Right renal pelvis (tissue), 4 donors: ENCODE data around the gene VPS35L. TPM values are rescaled to one million over a fixed set of nuclear protein-coding genes. Genes with fewer than 3 reads are reported as not detected.
"Not testable (repeated sequence)": the region's sequence is repeated elsewhere in the genome, so short reads cannot be mapped to it uniquely, and the experiment has no call there.

Experiments
- DNase-seq, 4 donors: peaks; one replicate each; pipeline ENCODE4 v3.0.0-alpha.2; 2013; ENCODE audit warnings: low read depth in 4 of 4, low spot score in 3 of 4, missing footprints in 1 of 4
- polyA plus RNA-seq, 4 donors: library from polyadenylated mRNA; unstranded; fragments of 120-200 nt; gene quantifications; one replicate each; pipeline ENCODE4 v1.2.1, GENCODE V29; 2013; ENCODE audit not compliant: insufficient read length in 4 of 4

Gene VPS35L
- polyA plus RNA-seq, 4 donors = 60.7 to 69.3 (median 65.1) TPM

GRCh38 chr16:19527161-19527560 lies 28.3 kb upstream of the VPS35L start:
- no peak for DNase-seq

DNA sequence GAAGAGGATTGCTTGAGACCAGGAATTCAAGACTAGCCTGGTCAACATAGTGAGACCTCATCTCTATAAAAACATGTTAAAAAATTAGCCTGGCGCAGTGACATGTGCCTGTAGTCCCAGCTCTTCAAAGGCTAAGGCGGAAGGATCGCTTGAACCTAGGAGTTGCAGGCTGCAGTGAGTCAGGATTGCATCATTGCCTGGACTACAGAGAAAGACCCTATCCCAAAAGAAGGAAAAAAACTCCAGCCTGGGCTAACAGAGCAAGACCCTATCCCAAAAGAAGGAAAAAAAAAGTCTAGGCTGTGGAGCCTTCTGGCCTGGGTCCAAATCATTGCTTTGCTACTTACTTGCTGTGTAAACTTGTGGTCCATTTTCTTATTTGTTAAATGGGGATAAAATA lies 26.8 kb upstream of the VPS35L start:
- DNase-seq = no peak

GRCh38 chr16:19532601-19533000 lies 22.9 kb upstream of the VPS35L start:
- DNase-seq = no peak

DNA sequence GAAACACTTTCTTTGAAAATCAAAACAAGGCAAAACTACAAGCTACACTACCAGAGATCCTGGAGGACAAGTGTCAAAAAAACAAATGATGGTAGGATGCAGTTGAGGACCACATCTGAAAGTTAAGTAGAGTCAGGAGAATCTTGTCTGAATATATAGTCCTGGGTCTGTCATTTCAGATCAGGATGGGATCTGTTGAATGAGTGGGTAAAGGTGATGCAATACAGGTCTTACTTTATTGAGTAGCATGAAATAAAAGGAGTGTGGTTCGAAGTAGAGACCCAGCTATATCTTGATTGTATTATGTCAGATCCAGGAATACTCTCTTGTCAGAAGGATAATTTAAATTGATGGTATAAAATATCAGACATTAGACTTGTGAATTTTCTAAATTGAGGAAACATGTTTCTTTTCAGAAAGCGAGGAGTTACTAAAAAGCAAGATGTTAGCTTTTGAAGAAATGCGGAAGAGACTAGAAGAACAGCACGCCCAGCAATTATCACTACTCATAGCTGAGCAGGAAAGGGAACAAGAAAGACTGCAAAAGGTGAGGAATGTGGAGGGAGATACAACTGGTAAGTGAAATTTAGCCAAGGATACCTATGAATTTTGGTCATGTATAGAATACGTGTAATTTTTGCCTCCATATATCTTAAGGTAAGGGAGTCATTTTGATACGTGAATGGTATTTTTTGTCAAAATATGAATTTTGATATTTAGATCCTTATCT lies 15.1 kb upstream of the VPS35L start:
- no peak for DNase-seq

DNA sequence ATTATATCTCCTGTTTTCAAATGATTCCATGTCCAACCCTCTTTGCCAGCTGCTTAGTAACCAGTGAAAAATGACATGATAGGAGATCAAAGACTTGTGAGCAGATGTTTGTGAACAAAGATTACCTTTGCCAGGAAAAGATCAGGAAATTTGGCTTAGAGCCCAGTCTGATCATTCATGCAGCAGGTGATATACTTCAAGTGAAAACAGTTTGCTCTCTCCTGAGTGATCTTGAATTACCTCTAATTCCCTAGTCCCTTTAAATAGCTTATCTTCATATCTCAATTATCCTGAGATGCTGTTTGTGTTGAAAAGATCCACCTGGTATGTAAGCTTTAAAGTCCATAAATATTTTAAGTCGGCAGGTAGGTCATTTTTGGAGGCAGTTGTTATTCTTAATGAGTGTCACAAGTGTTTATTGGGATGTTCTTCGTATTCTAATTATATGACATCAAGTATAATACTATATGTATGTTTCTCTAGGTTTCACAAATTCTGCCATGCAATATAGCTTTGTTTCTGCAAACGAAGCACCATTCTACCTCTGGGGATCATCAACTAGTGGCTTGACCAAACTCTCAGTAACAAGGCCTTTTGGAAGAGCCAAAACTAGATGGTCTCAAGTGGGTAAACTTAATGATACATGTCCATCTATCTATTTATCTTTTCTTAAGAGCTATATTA lies 13.2 kb upstream of the VPS35L start:
- no peak for DNase-seq

GRCh38 chr16:19543278-19543996 lies 12.1 kb upstream of the VPS35L start:
- not testable (repeated sequence) for DNase-seq

DNA sequence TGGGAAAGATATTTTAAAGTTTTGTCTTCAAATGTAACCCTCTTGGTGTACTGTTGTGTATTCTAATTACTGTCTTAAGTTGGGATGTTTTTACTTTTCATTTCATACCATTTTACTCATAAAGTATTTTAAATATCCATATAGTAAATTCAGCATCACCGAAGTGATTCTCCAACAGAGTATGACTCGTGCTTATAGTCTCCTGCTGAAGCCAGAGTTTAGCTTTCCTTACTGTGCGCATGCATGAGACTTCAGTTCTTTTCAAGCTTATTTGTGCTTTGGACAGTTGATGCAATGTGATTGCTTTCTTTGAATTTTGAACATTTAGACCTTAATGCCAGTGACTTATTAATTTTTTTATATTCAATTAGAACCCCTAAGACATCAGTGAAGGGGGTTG lies 7.4 kb upstream of the VPS35L start:
- DNase-seq = no peak

GRCh38 chr16:19549673-19550072 lies 5.8 kb upstream of the VPS35L start:
- DNase-seq = no peak

DNA sequence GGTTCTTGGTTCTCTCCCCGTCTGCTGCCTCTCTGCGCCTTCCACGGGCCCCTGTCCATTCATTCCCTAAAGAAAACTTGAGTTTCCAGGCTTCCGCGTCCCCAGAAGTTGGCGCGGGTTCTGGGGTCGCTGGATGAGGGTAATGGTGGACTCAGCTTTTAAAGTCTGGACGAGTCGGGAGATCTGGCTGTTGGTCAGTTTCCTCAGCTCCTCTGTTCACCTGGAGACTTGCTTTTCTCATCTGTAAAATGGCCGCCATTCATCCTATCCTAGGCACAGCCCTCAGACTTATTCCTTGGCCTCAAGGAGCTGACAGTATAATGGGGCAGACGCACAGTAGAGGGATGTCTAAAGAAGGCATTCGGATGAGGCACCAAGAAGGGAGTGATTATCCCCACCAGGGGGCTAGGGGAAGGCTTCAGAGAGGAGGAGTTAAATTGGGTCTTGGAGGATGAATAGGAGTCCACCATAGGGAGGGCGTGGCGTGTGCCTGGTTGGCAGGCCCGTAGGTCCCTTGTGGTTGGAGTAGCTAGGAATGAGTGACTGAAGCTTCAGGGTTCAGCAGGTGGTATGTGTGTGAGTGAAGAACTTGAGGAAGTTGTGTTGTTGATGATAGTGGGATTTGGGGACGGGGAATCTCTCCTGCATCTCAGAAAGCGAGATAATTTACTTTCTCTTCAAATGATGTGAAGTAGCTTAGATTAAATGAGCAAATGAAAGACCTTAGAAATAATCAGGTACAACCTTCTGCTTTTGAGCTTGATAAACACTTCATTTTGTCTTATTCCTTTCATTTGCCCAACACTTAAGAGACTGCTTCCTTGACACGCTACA lies 652 bp downstream of the VPS35L start:
- DNase-seq = peak in 1 of 4 donors; percentile 3

- DNase-seq = peak in 2 of 4 donors; percentile 19 to 41
Observed at GRCh38 chr16:19559242-19559910, 3.9 kb downstream of the VPS35L start.

- no peak for DNase-seq
Observed at GRCh38 chr16:19560078-19560477, 4.6 kb downstream of the VPS35L start.

GRCh38 chr16:19563377-19563776 lies 7.9 kb downstream of the VPS35L start:
- no peak for DNase-seq

DNA sequence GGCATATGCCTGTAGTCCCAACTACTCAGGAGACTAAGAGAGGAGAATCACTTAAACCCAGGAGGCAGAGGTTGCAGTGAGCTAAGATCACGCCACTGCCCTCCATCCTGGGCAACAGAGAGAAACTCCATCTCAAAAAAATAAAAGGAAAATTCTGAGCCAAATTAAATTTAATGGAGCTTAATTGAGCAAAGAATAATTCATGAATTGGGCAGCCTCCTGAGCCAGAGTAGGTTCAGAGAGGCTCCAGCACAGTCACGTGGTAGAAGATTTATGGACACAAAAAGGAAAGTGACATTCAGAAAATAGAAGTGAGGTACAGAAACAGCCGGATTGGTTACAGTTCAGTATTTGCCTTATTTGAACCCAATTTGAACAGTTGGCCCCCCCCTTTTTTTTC lies 10.9 kb downstream of the VPS35L start:
- DNase-seq = no peak

DNA sequence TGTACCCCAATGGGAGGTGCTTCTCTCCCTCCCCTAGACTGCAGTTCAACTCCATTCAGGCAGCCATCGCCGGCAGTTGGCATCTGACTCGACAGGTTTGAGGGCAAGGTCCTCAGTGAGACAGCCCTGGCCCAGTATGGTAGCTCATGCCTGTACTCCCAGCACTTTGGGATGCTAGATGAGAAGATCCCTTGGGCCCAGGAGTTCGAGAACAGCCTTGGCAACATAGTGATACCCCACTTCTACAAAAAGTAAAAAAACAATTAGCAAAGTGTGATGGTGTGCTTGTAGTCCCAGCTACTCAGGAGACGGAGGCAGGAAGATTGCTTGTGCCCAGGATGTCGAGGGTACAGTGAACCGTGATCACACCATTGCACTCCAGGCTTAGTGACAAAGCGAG lies 12.1 kb downstream of the VPS35L start:
- no peak for DNase-seq

DNA sequence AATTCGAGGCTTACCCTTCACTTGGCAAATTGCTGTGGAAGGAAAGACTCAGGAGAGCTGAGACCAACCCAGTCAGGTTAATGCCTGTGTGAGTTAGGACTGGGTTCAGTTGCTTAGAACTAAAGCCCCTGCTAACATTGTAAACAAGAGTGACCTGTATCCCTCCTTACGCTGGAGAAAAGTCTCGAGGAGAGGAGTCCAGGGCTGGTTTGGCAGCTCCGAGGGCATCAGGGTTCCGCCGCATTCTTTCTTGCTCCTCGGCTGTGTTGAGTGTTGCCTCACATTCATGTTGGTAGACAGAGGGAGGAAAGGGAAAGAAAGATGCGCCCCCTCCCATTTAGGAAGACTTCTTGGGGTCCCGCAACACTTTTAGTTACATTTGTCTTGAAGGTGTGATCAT lies 18.5 kb downstream of the VPS35L start:
- DNase-seq = no peak

GRCh38 chr16:19574615-19575014 lies 19.1 kb downstream of the VPS35L start:
- DNase-seq = no peak

GRCh38 chr16:19578378-19578971 lies 23.0 kb downstream of the VPS35L start:
- DNase-seq = no peak

DNA sequence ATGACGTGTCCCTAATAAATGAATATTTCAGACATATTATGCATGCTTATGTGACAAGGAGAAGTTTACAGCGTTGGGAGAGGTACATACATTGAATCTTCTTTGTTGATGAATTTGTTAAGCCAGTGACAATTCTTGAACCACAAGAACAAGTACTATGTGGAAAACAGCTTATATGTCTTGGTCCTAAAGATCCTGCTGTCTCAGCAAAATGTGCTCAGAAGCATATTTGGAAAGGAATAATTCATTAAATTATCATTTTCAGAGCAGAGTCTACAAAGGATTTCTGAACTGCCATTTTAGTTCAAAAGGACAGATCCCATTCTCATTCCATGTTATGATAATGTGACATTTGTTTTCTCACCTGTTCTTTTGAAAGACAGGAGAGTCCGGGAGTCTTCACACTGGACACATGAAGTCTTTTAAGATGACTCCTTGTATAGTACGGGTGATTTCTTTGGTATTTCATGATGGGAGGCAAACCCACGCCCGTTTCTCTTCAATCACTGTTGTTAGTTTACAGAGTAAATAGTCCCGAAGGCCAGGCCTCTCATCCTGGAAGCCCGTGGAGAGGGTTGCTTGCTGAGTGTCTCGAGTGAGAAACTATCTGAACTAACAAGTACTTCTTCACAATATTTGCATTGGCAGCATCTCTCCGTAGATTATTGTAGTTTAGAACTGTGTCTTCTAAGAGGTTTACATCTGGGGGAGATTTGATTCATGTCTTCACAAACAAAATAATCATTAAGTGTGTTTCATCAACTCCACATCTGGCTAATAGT lies 26.7 kb downstream of the VPS35L start:
- no peak for DNase-seq

DNA sequence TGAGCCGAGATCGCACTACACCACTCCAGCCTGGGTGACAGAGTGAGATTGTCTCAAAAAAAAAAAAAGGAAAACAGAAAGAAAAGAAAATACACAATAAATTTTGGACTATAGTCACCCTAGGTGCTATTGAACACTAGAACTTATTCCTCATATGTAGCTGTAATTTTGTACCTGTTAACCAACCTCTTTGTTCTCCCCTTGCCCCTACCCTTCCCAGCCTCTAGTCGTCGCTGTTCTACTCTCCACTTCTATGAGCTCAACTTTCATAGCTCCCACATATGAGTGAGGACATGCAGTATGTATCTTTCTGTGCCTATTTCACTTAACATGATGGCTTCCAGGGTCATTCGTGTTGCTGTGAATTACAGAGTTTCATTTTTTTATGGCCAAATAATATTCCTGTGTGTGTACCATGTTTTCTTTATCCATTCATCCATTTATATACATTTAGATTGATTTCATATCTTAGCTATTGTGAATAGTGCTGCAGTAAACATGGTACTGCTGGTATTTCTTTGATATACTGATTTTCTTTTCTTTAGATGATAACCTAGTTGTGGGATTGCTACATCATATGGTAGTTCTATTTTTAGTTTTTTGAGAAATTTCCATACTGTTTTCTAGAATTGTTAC lies 28.3 kb downstream of the VPS35L start:
- DNase-seq = peak in 2 of 4 donors; percentile 20 to 23
